Umbilical cord (tissue), 2 donors: ENCODE results near the gene ASCL2. TPM values are rescaled to one million over a fixed set of nuclear protein-coding genes. Genes with fewer than 3 reads are reported as not detected.
A peak's percentile ranks its signal among the peaks of the same experiment; 100 is the strongest.
"Not testable (repeated sequence)": the region's sequence is repeated elsewhere in the genome, so short reads cannot be mapped to it uniquely, and the experiment has no call there.

ENCODE experiments used
- DNase-seq: peaks from one replicate; pipeline ENCODE4 v3.0.0-alpha.2; 2015; ENCODE audit warnings: low spot score
- total RNA-seq: library from RNA; depleted of rRNA; stranded (reverse); fragments of >200 nt; gene quantifications from one replicate; pipeline ENCODE4 v1.2.3, GENCODE V29; 2014; ENCODE audit warnings: low replicate concordance; ENCODE audit not compliant: insufficient read depth

Gene ASCL2
- total RNA-seq, 1 donor from 2014 or later = 2.4 TPM

DNA sequence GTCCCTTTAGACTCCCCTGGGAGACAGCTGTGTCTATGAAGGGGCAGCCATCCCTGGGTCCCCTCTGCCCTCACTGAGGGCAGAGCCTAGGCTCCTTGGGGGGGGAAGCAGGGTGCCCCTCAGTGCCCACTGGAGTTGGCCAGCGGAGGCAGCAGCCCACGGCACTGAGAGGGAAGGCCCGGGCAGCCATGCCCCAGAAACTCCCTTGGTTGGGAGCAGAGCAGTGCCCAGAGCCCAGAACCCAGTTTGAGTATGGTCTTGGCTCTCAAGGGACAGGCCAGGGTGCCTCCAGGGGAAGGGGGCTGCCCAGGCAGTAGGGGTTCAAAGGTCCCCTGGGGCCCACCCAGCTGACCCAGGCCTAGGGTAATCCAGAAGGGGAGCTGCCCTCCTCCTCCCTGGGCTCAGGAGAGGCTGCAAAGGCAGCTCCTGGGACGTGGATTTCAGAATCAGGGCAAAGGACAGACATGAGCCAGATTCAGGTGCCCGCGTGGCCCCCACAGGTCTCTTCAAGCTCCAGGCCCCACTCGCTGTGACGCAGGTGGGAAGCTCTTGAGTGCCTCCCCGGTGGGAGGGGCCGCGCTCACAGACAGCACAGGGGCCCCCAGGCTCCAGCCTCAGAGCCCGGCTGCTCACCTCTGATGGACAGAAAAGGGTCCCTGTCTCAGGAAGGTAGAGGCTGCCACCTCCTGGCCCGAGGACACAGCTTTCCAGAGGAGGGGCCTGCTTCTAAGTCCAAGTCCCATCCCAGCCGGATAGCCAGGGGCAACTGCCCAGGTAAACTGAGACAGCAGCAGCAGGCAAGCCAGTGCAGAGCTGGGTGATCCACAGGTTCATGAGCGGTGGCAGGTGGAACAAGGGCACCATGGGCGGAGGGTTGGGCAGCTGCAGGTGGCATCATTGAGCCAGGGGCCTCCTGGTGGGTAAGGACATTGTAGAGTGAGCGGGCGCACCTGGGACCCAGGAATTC is 28.7 kb upstream of the ASCL2 start:
- peak; percentile 49 for DNase-seq

DNA sequence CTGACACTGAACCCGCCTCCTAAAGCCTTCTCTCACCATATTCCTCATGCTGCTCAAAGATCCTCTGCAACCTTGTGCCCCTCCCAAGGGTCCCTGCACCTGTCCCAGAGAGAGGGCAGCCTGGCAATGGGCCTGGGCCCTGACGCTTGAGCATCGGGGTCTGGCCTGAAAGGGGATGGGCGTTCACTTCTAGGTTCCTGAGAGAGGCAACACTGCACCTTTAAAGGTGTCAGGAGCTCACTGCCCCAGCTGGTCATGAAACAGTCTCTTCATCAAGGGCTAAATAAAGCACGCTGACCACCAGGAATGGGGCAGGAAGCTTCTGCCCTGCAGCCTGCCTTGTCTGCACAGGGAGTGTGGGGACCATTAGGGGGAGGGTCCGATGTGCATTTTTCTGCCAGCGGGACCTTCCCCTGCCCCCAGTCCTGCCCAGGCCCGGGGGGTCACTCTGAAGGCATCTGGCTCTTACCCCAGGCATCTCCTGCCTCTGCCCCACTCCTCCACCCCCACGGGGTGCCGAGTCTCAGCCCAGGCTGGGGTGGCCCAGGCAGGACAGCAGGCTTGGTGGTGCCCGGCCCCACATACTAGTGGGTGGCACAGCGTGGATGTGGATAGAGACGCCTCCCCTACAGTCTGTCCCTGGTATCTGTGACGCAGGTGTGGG is 27.9 kb upstream of the ASCL2 start:
- no peak for DNase-seq

GRCh38 chr11:2297623-2298030 is 27.2 kb upstream of the ASCL2 start:
- DNase-seq = no peak

DNA sequence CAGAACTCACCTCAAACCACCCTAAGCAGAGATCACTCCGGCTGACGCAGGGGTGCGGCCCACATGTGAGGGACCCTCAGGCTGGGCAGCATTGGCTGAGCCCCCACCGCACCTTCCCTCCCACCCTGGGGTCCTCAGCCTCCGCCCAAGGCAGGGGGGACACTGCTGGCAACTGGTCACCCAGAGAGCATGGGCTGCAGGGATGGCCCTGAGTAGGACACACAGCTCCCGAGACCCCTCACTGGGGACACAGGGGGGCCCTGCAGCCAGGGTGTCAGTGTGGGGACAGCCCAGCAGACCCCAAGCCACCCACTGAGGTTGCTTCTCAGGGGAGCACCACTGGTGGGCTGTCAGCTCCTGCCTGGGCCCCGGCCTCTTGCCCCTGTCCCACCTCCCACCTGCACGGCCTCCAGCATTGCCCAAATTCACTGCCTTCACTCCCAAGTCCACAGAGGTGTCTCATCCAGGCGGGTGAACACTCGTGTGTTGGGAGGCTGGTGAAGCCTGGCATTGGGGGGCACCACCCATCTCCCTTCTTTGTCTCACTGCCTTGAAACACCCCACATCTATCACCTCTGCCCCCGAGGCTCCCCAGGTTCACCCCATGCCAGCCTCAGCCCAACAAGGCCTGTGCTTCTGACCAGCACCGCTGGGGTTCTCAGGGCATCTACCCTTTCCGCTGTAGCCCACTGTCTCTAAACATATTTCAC is 26.7 kb upstream of the ASCL2 start:
- no peak for DNase-seq

DNA sequence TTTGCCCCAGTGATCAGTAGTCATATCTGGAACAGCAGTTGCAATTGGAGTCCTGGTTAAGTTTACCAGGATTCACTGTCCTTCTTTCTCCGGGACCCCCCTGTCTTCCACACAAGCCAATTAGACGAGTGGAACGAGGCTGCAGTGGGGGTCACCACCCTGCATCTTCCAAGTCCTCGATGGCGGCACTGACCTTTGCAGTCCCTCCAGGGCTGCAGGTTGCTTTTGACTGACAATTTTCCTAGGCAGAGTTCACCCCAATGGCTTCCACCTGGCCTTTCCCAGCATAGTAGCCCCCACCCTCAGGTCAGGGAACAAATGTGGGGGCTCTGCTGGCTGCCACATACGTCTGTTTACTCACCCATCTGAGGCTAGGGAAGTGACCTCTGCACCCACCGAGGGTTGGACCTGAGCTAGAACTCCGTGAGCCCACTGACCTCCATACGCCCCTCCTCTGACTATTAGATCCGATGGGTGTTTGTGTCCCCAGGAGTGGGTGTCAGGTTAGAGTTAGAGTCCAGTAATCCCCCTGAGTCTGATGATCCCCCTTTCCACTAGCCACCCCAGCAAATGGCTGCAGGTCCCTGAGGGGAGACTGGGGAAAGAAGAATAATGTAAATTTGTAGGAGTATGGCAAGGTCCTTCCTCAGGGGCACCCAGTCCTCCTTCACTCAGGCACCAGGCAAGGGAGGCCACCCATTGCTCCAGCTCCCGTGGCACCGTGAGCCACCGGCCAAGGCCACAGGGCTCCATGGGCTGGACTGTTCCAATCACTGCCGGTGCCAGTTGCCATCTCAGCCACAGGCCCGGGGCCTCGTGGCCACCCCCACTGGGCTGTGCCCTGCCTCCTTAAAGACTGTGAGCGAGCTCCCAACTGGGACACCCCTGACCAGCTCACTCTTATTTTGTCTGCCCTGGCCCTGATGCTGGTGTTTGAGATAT is 25.9 kb upstream of the ASCL2 start:
- DNase-seq = no peak

DNA sequence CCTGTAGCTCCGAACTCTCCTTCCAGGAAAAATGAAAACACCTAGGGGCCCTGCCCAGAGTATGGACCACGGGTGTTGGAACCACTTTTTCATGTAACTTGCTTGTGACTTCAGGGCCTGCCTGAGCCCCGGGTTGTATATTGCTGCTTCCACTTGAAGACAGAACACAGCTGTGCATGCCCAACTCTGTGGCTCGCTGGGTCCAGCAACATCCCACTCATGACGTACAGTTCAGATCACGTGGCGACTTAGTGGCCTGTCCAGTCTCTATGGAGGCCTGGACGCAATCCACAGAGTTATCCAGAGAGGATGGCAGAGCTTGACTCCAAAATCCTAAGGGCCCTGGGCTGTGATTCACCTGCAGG is 24.5 kb upstream of the ASCL2 start:
- DNase-seq = no peak

DNA sequence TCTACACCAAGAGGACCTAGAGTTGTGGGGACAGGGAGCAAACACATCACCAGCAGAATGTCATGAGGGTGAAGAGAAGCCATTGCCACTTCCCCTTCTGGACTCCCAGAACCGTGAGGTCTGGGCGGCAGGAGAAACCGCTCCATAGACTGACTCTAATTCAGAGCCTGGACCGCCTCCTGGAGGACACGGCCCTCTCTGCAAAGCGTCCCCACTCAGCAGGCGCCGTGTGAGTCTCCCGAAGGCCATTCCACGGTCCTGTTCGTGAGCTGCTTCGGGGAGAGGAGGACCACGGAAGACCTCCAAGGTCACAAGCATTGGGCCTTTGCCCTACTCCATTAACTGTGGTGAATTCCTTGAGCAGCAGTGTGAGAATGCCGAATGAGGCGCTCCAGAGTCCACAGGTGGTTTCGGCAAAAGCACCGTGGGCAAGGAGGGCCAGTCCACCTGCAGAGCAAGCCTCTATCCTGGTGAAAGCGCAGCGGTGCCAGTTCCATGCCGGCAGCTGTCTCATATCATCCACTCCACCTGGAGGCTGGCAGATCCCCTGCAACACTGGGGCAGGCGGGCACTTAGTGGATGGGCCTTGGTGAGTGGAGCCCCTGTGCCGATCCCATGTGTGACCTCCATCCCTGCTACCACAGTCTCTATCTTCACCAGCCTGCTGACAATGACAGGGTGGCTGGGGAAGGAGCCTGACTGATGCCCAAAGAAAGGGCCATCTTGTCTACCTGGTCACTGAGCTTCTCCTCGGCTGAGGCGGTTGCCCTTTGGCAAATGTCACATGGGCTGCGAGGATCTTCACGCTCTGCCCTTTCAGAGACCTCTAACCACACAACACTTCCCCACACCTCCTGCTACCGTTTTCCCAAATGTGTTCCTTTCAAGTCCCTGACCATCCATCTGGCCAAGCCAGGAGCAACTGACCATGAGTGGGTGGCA is 23.9 kb upstream of the ASCL2 start:
- no peak for DNase-seq

DNA sequence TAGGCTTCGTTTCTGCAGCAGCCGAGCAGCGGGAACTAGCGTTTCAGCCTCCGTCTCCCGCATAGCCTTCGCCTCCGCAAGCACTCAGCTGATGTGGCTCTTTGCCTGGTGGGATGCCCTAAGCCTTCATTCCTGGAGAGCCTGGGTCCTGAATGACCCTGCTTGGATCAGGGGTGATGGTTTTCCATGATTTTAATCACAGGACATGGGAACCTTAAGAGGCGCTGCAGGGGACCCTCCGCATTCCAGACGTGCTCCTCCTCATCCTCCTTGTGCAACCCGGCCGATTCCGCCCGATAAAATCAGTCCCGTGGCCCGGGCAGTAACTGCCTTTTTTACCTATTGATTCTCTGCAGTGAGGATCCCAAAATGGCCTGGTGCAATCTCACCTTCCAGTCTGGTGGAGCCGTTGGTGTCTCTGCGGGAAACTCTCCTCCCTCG is 23.2 kb upstream of the ASCL2 start:
- DNase-seq = no peak

DNA sequence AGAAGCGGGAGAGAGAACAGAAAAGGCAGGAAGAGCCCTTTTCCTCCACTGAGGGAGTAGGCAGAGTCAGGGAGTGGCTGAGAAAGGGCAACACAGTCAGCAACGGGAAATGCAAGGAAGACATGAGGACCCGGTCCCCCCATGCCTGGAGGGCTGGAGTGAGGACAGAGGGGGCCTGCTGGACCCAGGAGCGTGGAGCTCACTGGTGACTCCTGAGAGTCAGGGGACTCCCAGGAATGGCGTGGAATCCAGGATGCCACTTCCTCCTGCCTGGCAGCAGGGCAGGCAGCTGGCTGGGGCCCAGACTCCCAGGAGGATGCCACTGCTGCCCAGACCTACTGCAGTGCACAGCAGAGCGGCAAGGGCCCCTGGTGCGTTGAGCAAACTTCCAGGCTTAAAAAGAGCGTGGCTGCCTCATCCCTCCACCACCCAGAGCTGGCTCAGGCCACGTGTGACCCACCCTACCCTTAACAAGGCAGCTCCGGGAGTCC is 20.0 kb upstream of the ASCL2 start:
- no peak for DNase-seq

GRCh38 chr11:2289859-2290258 is 19.5 kb upstream of the ASCL2 start:
- DNase-seq = no peak

DNA sequence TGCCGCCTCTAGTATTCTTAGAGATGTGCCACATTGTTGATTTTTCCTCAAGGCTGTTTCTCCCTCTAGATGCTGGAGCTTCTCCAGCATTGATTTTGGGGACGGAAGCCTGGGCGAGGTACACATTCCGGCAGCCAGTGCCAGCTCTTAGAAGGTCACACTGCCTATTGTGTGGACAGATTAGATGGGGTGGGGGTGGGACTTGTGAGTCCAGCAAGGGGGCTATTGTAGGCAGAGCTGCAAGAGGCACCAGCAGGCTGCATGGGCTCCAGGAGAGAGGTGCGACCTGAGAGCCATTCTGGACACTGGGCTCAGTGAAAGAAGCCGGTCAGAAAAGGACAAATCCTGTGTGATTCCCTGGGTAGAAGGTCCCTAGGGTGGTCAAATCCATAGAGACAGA is 19.0 kb upstream of the ASCL2 start:
- no peak for DNase-seq

DNA sequence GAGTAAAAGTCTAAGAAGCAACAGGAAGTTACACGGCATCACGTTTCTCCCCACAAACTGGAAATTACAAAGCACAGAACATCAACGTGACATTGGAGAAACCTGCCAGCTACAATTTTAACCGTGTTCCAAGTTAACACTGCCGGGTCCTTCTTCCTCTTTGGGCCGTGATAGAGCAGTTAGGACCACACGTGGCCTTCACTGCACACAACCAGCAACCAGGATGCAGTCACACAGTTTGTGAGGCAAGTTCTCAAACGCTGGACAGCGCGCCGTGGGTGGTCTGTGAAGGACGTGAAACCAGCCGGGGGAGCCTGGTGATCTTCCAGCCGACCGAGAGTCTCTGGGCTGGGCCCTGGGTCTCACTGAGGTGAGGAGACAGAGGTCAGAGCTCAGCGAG is 16.7 kb upstream of the ASCL2 start:
- DNase-seq = no peak

DNA sequence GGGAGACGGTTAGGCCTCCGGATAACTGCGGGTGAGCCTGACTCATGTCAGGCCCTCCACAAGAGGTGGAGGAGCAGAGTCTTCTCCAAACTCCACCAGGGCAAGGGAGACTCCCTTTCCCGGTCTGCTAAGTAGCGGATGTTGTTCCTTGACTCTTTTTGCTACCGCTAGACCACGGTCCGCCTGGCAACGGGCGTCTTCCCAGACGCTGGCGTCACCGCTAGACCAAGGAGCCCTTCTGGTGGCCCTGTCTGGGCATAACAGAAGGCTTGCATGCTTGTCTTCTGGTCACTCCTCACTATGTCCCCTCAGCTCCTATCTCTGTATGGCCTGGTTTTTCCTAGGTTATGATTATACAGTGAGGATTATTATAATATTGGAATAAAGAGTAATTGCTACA is 16.0 kb upstream of the ASCL2 start:
- not testable (repeated sequence) for DNase-seq

- DNase-seq = no peak
Observed at GRCh38 chr11:2280208-2280607, 9.8 kb upstream of the ASCL2 start.

GRCh38 chr11:2277933-2278523 is 7.6 kb upstream of the ASCL2 start:
- DNase-seq = no peak

GRCh38 chr11:2277008-2277346 is 6.6 kb upstream of the ASCL2 start:
- no peak for DNase-seq

DNA sequence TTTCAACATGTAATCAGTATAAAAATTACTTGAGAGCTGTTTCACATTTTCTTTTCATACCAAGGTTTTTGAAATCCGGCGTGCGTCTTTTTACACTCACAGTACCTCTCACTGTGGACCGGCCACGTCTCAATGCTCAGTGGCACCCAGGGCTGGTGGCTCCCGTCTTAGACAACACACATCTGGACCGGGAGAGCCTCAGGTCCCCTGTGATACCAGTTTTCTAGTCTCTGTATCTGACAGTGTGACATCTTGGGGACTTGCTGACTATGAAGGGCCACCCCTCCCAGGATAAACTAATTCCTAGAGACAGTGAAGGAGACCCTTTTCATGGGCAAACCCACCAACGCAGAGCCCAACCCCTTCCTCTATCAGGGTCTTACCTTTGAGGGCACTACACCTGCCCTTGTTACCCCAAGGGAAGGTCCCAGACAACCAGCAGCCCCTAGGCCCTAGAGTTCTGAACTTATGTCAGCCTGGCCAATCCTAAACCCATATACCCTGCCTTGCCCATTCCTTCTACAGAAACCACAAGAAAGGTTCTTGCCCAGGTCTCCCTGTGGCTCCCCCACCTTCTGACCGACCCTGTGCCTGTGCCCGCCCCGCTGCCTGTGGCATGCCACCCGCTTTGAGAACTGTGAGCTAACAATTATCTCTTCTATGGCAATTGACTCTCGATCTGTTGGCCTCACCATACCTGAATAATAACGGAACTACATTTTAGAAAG is 6.1 kb upstream of the ASCL2 start:
- DNase-seq = no peak

- DNase-seq = no peak
Observed at GRCh38 chr11:2275334-2276279, 5.2 kb upstream of the ASCL2 start.
